NK-92 treated with Interleukin-12 subunit alpha and Interleukin-12 subunit beta, amount 100 ng/mL, for 24 hours (cell line): ENCODE results near the gene CR1.
"Not testable (repeated sequence)": the region's sequence is repeated elsewhere in the genome, so short reads cannot be mapped to it uniquely, and the experiment has no call there.

ENCODE experiments used
- DNase-seq: peaks from one replicate; lab custom pipeline; 2025; lab: John Stamatoyannopoulos, UW

CR1 gene

DNA sequence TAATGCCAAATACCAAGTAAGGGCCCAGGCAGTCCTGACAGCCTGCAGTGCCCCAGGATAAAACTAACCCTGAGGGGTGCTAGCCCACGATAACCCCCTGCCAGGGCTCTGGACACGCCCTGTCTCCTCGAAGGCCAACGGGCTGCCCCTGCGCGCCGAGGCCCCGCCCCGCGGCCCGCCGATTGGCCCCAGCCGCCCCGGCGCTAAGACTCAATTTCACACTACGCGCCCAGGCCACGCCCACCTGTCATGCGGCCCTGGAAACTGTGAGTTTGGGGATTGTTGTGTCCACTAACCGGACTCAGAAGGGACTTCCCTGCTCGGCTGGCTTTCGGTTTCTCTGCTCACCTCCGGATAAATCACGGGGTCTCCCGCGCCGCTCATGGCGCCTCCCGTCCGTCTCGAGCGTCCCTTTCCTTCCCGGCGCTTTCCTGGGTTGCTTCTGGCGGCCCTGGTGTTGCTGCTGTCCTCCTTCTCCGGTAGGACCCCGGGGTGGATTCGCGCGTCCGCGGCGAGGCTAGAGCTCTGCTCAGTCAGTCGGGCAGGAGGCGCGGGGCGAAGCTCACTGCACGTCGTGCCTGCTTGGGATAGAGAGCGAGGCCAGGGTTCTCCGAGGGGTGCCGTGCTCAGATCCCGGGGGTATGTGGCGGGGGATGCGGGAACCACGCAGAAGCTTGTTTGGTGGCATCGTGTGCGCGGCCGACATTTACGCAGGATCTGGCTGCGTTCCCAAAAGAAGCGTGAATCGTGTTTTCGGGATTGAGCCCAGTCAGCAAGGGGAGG is 149.1 kb downstream of the CR1 start, which contains the start of gene CR1L:
CR1L (plus strand) TSS at position 282 of the 783 bp plus-strand sequence; CDS start at position 383, 101 bp downstream.
- DNase-seq = no peak

DNA sequence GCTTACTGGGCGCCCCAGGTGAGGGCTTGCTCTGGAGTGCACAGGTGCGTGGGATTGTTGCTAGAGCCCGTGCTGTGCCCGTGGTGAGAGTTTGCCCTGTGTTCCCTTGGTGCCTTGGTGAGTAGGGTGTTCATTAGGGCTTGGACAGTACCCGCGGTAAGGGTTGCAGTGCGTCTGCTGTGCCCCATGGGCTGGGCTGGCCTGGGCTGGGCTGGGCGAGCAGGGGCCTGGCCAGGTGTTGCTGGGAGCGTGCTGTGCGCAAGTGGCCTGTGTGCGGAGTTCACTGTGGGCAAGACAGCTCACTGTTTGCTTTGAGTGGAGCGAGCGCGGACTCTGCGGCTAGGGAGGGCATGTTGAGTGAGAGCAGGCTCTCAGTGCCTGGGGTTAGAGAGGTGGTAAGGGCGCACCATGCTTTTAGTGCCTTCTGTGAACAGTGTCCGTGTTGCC is 149.7 kb downstream of the CR1 start:
- no peak for DNase-seq

DNA sequence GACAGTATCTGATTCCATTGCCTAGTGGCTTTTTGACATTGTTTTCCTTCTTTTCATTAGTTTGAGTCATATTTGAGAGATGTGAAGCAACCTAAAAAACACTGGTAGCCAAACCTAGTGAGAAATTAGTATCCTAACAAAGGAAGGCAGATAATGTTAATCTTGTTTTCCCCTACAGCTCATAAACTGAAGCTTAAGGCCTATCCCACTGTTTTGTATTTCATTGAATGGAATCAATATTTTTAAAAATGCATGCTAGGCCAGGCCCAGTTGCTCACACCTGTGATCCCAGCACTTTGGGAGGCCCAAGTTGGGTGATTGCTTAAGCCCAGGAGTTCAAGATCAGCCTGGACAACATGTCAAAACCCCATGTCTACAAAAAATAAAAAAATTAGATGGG is 150.2 kb downstream of the CR1 start:
- DNase-seq = no peak

DNA sequence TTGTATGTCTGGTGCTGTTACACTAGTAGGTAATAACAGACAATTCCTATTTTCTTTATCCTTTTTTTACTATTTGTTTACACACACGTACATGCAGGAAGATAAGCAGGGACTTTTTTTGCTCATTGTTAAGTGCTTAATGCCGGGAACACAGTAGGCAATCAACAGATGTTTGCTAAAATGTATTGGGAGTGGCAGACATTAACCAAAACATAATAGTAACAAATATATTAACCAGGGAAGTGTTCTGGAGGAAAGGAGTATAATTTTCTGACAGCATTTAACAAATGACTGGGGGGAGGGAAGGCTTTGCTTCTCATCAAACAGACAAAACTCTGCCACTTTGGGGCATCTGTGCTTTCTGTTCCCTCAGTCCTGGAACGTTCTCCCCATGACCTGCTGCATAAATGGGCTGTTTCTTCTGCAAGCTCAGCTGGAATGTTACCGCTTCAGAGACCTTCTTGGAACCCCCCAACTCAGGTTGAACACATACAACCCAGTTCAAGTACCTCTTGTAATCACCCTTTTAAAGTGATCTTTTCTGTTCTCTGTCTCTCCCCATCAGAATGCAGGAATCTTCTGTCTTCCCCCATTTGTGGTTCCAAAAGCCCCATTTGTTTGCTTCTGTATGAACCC is 151.1 kb downstream of the CR1 start:
- DNase-seq = no peak

DNA sequence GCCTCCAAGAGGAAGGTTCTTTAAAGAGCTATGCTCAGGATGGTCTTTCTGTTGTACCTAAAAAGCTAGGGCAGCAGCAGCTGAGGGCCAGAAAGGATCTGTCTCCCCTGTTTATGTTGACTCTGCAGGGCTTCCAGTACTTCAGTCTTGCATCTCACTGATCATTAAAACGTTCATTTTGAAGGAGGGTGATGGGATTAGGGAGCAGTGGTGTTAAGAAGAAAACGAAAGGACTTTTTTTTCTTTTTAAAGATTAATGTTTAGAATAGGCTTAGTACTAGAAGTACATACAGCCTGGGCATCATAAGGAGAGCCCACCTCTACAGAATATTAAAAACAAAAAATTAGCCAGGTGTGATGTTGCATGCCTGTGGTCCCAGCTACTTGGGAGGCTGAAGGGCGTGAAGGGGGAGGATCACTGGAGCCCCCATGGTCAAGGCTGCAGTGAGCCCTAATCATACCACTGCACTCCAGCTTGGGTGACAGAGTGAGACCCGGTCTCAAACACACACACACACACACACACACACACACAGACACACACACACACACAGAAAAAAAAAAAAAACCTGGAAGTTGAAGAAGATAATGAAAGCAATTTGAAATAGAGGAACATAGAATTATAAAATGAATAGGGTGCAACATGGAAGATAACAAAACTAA is 151.8 kb downstream of the CR1 start:
- DNase-seq = no peak

DNA sequence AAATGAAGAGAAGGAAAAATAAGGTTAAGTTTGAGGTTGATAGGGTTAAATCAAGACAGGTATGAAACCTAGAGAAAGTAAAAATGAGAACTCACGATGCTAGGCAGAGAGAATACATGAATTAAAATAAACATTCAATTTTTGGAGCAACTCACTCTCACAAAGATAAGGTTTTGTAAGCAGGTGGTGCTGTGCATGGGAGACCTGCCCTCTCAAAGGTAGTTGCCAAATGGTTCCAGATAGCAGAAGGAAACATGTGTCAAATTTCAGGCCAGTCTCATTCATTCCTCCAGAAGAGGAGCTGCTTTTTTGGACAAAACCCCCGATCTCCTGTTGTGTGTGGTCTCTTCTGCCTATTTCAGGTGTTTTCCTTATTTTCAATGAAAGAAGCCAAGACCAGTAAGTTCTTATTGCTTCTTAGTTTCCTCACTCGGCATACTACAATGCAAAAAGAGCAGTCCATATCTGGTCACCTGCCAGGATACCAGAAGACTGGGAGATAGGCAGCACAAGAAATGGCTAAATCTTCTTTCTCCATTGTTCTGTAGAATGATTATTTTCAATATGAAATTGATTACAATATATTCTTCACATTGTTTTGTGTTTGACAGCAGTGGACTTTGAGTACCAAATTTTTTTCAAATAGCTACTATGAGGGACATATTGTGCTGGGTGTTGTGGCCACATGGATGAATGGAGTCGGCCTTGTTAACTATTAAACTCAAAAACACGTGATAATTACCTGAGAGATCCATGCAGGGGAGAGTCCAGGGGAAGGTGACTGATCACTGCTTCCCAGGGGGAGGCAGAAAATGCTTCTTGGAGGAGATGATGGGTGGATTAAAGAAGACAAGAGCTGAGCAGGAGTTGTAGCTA is 152.6 kb downstream of the CR1 start:
- DNase-seq = no peak

DNA sequence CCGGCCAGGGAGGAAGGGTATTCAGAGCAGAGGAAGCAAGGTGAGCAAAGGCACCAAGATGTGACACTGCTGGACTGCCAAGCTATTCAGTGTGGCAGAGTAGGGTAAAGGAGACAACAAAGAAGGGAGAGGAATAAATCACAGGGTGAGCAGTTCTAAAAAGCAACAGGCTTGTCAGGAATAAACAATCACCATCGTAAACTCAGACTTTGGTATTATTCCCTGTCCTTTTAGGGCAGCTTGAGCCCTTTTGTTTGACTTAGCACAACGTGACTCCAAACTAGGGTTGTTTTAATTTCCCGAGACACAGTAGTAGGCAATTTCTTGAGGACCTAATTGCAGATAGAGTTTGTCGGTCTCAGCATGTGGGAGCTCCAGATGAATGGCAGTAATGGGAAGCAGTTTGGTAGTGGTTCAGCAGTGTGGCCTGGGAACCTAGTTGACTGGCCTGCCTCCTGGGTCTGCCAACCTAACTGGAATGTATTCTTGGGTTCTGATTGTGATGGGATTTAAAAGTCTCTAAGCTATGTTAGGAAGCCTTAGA is 153.3 kb downstream of the CR1 start:
- DNase-seq = no peak

DNA sequence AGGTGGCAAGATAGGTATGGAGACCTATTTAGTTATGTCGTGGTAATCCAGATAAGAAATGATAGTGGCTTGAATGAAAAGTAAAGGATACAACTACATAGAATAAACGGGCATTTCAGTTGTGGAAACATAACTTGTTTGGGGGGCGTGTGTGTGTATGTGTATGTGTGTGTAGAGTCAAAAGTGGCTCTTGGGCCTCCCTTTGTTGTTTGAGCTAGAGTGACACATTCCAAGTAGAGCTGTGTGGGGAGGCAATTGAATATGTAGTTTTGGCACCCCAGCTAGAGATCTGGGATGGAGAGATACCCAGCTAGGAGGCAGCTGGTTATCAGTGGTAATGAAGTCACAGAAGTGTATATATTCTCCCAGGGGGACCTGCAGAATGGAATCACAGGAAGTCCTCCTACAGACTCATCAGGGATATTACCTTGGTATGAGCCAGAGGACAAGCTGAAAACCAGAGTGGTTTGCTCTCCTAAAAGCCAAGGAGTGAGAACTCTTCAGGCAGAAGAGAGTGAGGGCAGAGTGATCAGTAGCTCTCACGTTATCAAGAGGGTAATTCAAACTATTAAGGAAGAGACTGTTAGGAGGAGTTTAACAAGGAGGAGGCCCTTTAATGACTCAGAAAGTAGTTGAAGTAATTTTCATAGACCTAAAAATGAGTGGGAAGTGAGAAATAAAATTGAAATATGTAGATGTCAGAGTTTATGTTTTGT is 154.1 kb downstream of the CR1 start:
- no peak for DNase-seq

DNA sequence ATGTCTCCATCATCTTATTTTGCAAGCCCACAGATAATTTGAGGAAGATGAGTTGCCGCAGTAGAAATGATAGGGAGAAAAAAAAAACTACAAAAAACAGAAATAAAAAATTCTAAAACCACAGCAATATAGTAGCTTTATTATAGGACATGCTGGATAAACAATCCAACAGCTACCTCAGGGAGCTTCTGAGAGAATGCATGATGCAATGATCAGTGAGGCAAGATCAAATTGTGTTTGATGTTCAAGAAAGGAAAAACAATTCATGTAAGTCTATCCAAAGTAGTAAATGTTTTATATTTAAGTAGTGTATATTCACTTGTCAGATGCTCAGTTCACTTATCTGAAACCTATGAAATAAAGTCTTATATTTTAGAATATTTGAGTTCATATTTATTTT is 155.6 kb downstream of the CR1 start:
- DNase-seq = no peak

DNA sequence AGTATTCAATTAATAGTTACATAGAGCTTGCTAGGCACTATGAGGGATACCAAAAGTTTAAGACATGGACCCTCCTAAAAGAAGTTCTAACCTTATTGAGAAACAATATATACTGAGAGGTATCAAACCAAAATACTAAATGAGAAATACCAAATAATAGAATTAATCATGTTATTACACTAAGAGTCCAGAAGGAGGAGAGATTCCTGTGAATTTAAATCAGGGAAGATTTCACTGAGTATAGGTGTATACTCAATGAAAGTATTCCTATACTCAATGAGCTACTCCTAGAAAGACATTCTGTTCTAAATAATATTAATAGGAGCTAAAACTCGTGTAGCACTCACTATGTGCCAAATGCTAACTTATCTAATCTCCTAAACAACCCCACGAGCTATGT is 158.4 kb downstream of the CR1 start:
- no peak for DNase-seq

DNA sequence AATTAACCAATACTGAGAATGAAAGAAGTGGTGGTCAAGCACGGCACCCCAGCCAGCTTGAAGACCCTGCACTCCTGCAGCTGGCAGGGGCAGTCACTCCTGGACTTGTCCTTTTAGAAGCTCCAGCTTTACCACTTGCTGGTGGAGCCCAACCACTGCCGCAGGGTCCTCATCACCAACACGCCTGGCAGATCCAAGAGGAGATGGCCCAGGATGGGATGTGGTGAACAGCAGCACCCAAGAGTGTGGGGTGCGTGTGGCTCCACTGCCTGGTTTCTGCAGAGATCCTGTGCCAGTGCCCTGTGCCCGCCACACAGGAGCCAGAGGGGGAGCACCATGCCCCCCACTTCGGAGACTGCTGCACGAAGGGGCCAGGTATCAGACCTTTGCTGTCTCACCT is 162.5 kb downstream of the CR1 start:
- no peak for DNase-seq

DNA sequence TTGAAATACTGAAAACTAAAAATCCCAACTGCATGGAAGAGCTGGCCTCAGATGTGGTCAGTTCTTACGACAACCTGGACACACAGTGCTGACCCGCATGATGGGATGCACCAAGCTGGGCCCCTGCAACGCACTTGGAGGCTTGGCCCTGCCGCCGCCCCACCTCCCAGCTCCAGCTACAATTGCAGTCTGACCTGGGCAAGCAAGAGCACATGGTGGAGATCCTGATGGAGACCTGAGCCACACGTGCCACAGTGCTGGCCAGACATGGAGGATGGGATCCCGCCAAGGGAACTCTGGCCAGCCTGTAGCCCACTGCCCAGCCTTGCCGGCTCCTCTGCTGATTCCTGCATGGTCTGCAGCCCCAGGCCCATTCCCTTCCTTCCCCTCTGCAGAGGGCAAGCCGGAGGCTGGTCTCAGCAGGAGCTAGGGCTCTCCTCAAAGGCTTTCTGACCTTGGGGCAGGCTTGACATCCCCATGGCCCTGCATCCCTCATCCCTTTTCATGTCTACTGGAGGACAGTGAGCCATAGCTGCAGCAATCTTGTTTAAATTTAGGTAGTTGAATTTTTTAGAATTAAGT is 163.0 kb downstream of the CR1 start:
- no peak for DNase-seq

DNA sequence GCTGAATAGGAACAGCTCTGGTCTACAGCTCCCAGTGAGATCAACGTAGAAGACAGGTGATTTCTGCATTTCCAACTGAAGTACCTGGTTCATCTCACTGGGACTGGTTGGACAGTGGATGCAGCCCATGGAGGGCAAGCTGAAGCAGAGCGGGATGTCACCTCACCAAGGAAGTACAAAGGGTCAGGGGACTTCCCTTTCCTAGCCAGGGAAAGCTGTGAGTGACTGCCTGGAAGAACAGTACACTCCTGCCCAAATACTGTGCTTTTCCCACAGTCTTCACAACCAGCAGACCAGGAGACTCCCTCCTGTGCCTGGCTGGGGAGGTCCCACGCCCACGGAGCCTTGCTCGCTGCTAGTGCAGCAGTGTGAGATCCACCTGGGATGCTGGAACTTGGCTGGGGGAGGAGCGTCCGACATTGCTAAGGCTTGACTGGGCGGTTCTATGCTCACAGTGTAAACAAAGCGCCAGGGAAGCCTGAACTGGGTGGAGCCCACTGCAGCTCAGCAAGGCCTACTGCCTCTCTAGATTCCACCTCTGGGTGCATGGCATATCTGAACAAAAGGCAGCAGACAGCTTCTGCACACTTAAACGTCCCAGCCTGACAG is 163.7 kb downstream of the CR1 start:
- no peak for DNase-seq

DNA sequence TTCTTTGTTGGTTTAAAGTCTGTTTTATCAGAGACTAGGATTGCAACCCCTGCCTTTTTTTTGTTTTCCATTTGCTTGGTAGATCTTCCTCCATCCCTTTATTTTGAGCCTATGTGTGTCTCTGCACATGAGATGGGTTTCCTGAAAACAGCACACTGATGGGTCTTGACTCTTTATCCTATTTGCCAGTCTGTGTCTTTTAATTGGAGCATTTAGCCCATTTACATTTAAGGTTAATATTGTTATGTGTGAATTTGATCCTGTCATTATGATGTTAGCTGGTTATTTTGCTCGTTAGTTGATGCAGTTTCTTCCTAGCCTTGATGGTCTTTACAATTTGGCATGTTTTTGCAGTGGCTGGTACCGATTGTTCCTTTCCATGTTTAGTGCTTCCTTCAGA is 165.5 kb downstream of the CR1 start:
- DNase-seq = not testable (repeated sequence)

DNA sequence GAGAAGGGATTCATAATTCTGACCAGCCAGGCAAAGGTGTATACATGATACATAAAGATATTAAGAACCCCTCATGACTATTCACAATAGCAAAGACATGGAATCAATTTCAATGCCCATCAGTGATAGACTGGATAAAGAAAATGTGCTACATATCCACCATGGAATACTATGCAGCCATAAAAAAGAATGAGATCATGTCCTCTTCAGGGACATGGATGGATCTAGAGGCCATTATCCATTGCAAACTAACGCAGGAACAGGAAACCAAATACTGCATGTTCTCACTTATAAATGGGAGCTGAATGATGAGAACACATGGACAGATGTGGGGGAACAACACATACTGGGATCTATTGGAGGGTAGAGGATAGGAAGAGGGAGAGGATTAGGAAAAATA is 170.4 kb downstream of the CR1 start:
- no peak for DNase-seq

DNA sequence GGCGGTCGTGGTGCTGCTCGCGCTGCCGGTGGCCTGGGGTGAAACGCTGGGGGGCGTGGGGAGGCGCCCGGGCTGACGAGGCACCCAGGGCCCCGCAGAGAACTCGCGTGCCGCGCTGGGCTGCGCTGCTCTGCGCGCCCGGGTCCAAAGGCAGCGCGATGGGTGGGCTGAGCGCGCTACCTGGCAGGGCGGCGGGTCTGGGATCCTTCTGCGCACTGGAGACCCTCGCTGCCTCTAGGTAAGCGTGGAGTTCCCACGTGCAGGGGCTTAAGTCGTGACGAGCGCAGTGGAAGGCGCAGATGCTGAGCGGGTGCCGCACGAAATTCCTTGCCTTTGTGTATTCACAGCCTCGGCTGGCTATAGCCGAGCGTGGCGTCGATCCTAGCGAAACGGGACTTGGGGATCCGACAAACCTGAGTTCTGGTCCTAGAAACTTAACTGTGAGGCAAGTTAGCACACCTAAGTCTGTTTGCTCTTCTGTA is 173.6 kb downstream of the CR1 start:
- no peak for DNase-seq

DNA sequence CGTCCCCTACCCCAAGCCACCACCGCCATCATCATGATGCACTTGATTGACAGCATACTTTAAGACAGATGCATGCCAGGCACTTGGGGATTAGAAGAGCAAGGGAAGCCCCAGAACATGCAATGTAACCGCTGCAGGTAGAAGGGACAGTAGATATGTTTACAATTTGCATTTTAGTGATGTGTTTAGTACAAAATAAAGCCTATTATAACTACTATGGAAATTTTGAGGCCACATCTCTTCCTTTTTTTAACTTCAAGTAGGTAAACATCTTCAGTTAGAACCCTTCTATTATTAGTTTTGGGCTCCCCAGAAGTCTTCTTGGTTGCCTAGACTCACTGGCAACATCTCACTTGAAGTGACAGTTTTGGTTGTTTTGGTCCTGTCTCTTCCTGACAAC is 174.2 kb downstream of the CR1 start:
- DNase-seq = no peak

DNA sequence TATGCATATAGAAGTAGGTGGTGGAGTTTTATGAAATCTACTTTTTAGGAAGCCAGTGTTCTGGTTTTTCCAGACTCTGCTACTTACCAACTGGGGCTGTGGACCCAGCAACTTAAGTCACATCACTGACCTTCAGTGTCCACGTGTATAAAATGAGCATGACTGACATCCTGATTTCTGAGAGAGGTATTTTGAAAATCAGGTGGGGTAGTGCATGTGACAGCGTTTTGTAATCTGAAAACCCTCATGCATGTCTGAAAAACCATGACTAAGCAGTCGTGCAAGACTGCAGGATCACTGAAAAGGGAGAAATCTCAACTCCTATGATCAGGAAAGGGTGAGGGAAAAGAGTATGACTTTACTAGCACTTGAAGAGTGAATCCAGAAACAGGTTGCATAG is 175.0 kb downstream of the CR1 start:
- no peak for DNase-seq

DNA sequence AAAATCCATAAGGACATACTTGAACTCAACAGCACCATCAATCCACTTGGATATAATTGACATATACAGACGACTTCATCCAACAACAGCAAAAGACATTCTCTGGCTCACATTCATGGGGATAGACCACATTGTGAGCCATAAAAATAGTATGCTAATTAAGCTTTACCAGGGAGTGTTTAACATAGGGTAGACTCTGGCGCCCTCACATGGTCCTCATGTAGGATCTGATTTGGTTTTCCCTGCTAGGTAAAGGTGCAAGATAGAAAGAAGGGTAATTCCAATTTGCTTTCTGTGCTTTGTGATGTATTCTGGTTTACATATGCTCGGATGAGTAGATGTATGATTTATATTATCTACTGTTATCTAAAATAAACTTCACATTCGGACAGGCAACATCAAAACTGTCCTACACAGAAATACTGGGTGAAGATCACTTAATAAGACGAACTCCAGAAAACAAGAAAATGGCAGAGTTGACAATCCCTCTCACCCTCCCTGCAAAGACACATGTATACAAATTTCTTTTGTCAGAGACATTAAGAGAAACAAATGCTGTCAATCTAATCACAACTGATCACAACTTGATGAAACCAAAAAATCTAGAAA is 176.7 kb downstream of the CR1 start:
- no peak for DNase-seq

DNA sequence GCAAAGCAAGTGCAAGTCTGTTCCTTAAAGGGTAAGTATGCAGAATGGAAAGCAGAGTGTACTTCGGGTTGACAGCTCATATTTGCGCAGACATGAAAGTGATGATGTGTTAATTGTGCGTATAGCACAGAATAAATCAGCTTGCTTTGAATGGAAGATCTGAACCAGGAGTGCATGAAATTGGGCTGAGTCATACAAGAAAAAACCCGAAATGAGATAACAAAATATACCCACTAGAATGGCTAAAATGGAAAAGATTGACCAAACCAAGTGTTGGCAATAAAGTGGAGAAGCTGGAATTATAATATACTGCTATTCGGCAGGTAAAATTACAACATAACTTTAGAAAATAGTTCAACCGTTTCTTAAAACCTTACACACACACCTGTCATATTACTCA is 177.4 kb downstream of the CR1 start:
- DNase-seq = no peak
